ENCODE results near the gene C1QTNF6. TPM values are rescaled to one million over a fixed set of nuclear protein-coding genes. Genes with fewer than 3 reads are reported as not detected.

C1QTNF6 gene
- total and polyA plus RNA-seq, 10 of the 15 experiments (the other 5 are each of a cell fraction or from before 2014, with no cell fraction given), result 0.16 to 4.1 (median 1.3) TPM

GRCh38 chr22:37211866-37212173, 23.8 kb upstream of the C1QTNF6 start:
- no peak for FAIRE-seq
- in situ Hi-C loops (cut with MboI), result loop anchor here (25.0 kb wide), 1 partner anchor 1825 kb away; the partner anchor contains the start of gene HMOX1
- no peaks in the 10 kb centered on the region; the same call in 1 of the 2 replicates for H3K79me2 ChIP-seq (ENCODE audit: control insufficient read depth, insufficient read depth, low read length)

More at GRCh38 chr22:37211866-37212173, 23.8 kb upstream of the C1QTNF6 start:
- POLR2A ChIA-PET, result no interaction called here
- no peaks in the 10 kb centered on the region for H3K27me3 ChIP-seq (replicated peaks in 1 of 2; ENCODE audit: control insufficient read depth in 2 of 2, insufficient read depth in 2 of 2, low read length in 1 of 2)
- BruUV-seq (replicated peaks), result no TSS peak
- no peaks in the 10 kb centered on the region for H3K9me3 ChIP-seq (replicated peaks; ENCODE audit: control insufficient read depth, insufficient read depth, low read length)
- 98% methylated on average over 6 of the region's 6 CpGs for WGBS (ENCODE audit: insufficient coverage, insufficient replicate concordance, low lambda C conversion rate, missing lambda C conversion rate)
- SMC1A ChIA-PET (ENCODE audit: uncharacterized antibody, unreplicated experiment), result no interaction called here
- RAD21 ChIA-PET (ENCODE audit: unreplicated experiment), result no interaction called here
- H2AFZ ChIP-seq (ENCODE audit: control insufficient read depth, low read depth, low read length), result no peak overlapping the region
- no peak for ATAC-seq
- no peaks in the 10 kb centered on the region; a peak in 3 of 4 replicates for H3K36me3 ChIP-seq (ENCODE audit: control insufficient read depth in 2 of 2, insufficient read depth in 2 of 2, low read length in 1 of 2)
- intact Hi-C loops (cut with micrococcal nuclease; ENCODE audit: unreplicated experiment), result no loop called here
- CTCF ChIA-PET, result interaction anchor here (1.1 kb wide), 1 partner anchor 49 kb away, joined by 3 read pairs; no protein-coding TSS in a partner anchor
- H3K4me2 ChIP-seq (ENCODE audit: control insufficient read depth, insufficient read depth), result no peak overlapping the region
- H3K4me3 ChIP-seq, result no peak overlapping the region
- no peak for TF ChIP-seq JUNB (IDR thresholded peaks at IDR 0.05)
- no peak for TF ChIP-seq BHLHE40 (IDR thresholded peaks at IDR 0.05; ENCODE audit: borderline replicate concordance in 1 of 2, low read depth in 2 of 2, low read length in 1 of 2)
- no peak for TF ChIP-seq RUNX3 (IDR thresholded peaks at IDR 0.05; ENCODE audit: low read length)
- TF ChIP-seq, protein P1, sequence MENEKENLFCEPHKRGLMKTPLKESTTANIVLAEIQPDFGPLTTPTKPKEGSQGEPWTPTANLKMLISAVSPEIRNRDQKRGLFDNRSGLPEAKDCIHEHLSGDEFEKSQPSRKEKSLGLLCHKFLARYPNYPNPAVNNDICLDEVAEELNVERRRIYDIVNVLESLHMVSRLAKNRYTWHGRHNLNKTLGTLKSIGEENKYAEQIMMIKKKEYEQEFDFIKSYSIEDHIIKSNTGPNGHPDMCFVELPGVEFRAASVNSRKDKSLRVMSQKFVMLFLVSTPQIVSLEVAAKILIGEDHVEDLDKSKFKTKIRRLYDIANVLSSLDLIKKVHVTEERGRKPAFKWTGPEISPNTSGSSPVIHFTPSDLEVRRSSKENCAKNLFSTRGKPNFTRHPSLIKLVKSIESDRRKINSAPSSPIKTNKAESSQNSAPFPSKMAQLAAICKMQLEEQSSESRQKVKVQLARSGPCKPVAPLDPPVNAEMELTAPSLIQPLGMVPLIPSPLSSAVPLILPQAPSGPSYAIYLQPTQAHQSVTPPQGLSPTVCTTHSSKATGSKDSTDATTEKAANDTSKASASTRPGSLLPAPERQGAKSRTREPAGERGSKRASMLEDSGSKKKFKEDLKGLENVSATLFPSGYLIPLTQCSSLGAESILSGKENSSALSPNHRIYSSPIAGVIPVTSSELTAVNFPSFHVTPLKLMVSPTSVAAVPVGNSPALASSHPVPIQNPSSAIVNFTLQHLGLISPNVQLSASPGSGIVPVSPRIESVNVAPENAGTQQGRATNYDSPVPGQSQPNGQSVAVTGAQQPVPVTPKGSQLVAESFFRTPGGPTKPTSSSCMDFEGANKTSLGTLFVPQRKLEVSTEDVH (IDR thresholded peaks at IDR 0.05; ENCODE audit: low read depth, partially characterized antibody), result no peak
- TF ChIP-seq GATAD2B (conservative IDR thresholded peaks at IDR 0.05; ENCODE audit: low read depth), result no peak
- TF ChIP-seq SPI1 (IDR thresholded peaks at IDR 0.05; ENCODE audit: borderline replicate concordance, insufficient read depth, low read depth, low read length), result no peak
- no peak for TF ChIP-seq HCFC1 (IDR thresholded peaks at IDR 0.05; ENCODE audit: low read length)
- TF ChIP-seq RAD21 (IDR thresholded peaks at IDR 0.05; ENCODE audit: insufficient read depth, low read depth, low read length), result no peak
- no peak for TF ChIP-seq SMAD5 (IDR thresholded peaks at IDR 0.05; ENCODE audit: low read depth)
- TF ChIP-seq SMARCA5 (IDR thresholded peaks at IDR 0.05), result no peak
- TF ChIP-seq, protein P2, sequence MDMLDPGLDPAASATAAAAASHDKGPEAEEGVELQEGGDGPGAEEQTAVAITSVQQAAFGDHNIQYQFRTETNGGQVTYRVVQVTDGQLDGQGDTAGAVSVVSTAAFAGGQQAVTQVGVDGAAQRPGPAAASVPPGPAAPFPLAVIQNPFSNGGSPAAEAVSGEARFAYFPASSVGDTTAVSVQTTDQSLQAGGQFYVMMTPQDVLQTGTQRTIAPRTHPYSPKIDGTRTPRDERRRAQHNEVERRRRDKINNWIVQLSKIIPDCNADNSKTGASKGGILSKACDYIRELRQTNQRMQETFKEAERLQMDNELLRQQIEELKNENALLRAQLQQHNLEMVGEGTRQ (IDR thresholded peaks at IDR 0.05; ENCODE audit: borderline replicate concordance, low read depth, low read length), result no peak
- no peak for TF ChIP-seq KDM1A (IDR thresholded peaks at IDR 0.05; ENCODE audit: borderline replicate concordance)
- no peak for TF ChIP-seq BMI1 (IDR thresholded peaks at IDR 0.05; ENCODE audit: borderline replicate concordance)
- no peak for TF ChIP-seq BRCA1 (IDR thresholded peaks at IDR 0.05; ENCODE audit: low read depth, low read length)
- TF ChIP-seq MTA2 (IDR thresholded peaks at IDR 0.05; ENCODE audit: low read depth), result no peak
- no peak overlapping the region for H3K9ac ChIP-seq (ENCODE audit: control insufficient read depth, insufficient read depth, low read length)
- no peak overlapping the region for H3K27ac ChIP-seq (ENCODE audit: control insufficient read depth, insufficient read depth)
- H4K20me1 ChIP-seq (ENCODE audit: control insufficient read depth, insufficient read depth), result no peaks in the 10 kb centered on the region
- H3K4me1 ChIP-seq (ENCODE audit: control insufficient read depth, insufficient read depth, low read length), result peaks cover 15% of the 10 kb centered on the region
- no peak for DNase-seq (ENCODE audit: low read depth, low spot score)

All from GM12878 (cell line).